HEK293 (cell line): ENCODE data around the gene ARMC3.

Source experiments
- BCL11A ChIP-seq: fragments of 450-650 bp; formaldehyde crosslinking; IDR thresholded peaks from 2 replicates; pipeline ENCODE4 v1.5.1; 2016; ENCODE audit warnings: low read depth, missing biosample characterization, missing genetic modification characterization
- BCL11B ChIP-seq: fragments of 450-650 bp; formaldehyde crosslinking; IDR thresholded peaks from 2 replicates; pipeline ENCODE4 v1.5.1; 2016; ENCODE audit warnings: low read depth, missing biosample characterization, missing genetic modification characterization
- GFI1B ChIP-seq: fragments of 450-650 bp; formaldehyde crosslinking; IDR thresholded peaks from 2 replicates; pipeline ENCODE4 v1.5.1; 2016; ENCODE audit warnings: missing biosample characterization, missing genetic modification characterization
- GLIS1 ChIP-seq: fragments of 450-650 bp; formaldehyde crosslinking; IDR thresholded peaks from 2 replicates; pipeline ENCODE4 v1.5.1; 2016; ENCODE audit warnings: missing biosample characterization, missing genetic modification characterization
- HOXC10 ChIP-seq: sonication (generic); formaldehyde crosslinking; IDR thresholded peaks from 2 replicates; pipeline ENCODE4 v1.8.1; 2023; ENCODE audit warnings: mild to moderate bottlenecking, missing genetic modification reagents
- KLF8 ChIP-seq: fragments of 450-650 bp; formaldehyde crosslinking; IDR thresholded peaks from 2 replicates; pipeline ENCODE4 v1.5.1; 2016; ENCODE audit warnings: missing biosample characterization, missing genetic modification characterization
- MYNN ChIP-seq: fragments of 450-650 bp; formaldehyde crosslinking; IDR thresholded peaks from 2 replicates; pipeline ENCODE4 v1.5.1; 2016; ENCODE audit warnings: missing biosample characterization, missing genetic modification characterization, borderline replicate concordance
- MZF1 ChIP-seq: fragments of 450-650 bp; formaldehyde crosslinking; IDR thresholded peaks from 2 replicates; pipeline ENCODE4 v1.5.1; 2017; ENCODE audit warnings: missing biosample characterization, missing genetic modification characterization, borderline replicate concordance
- OVOL3 ChIP-seq: fragments of 450-650 bp; formaldehyde crosslinking; IDR thresholded peaks from 2 replicates; pipeline ENCODE4 v1.5.1; 2016; ENCODE audit warnings: missing biosample characterization, missing genetic modification characterization
- RBAK ChIP-seq: fragments of 450-650 bp; formaldehyde crosslinking; IDR thresholded peaks from 2 replicates; pipeline ENCODE4 v1.5.1; 2016; ENCODE audit warnings: missing biosample characterization, missing genetic modification characterization
- TCF7L2 ChIP-seq: IDR thresholded peaks from 2 replicates; pipeline ENCODE4 v1.6.1; 2011; ENCODE audit warnings: low read depth, mild to moderate bottlenecking, inconsistent platforms, low read length, moderate library complexity, borderline replicate concordance
- ZNF146 ChIP-seq: fragments of 450-650 bp; formaldehyde crosslinking; IDR thresholded peaks from 2 replicates; pipeline ENCODE4 v1.5.1; 2016; ENCODE audit warnings: missing biosample characterization, missing genetic modification characterization
- ZNF157 ChIP-seq: fragments of 450-650 bp; formaldehyde crosslinking; IDR thresholded peaks from 2 replicates; pipeline ENCODE4 v1.5.1; 2016; ENCODE audit warnings: missing biosample characterization, missing genetic modification characterization
- ZNF169 ChIP-seq: fragments of 450-650 bp; formaldehyde crosslinking; IDR thresholded peaks from 2 replicates; pipeline ENCODE4 v1.5.1; 2016; ENCODE audit warnings: missing biosample characterization, missing genetic modification characterization
- ZNF174 ChIP-seq: fragments of 450-650 bp; formaldehyde crosslinking; IDR thresholded peaks from 2 replicates; pipeline ENCODE4 v1.5.0; 2017; ENCODE audit warnings: missing biosample characterization, mild to moderate bottlenecking, missing genetic modification characterization
- ZNF211 ChIP-seq: fragments of 450-650 bp; formaldehyde crosslinking; IDR thresholded peaks from 2 replicates; pipeline ENCODE4 v1.5.1; 2016; ENCODE audit warnings: low read depth, missing biosample characterization, missing genetic modification characterization
- ZNF214 ChIP-seq: fragments of 450-650 bp; formaldehyde crosslinking; IDR thresholded peaks from 2 replicates; pipeline ENCODE4 v1.5.1; 2017; ENCODE audit warnings: missing biosample characterization, mild to moderate bottlenecking, missing genetic modification characterization, borderline replicate concordance
- ZNF221 ChIP-seq: fragments of 450-650 bp; formaldehyde crosslinking; IDR thresholded peaks from 2 replicates; pipeline ENCODE4 v1.5.1; 2017; ENCODE audit warnings: missing biosample characterization, missing genetic modification characterization, borderline replicate concordance
- ZNF324 ChIP-seq: fragments of 450-650 bp; formaldehyde crosslinking; IDR thresholded peaks from 2 replicates; pipeline ENCODE4 v1.5.1; 2016; ENCODE audit warnings: missing biosample characterization, missing genetic modification characterization
- ZNF335 ChIP-seq: fragments of 450-650 bp; formaldehyde crosslinking; conservative IDR thresholded peaks from 2 replicates; pipeline ENCODE4 v1.5.1; 2016; ENCODE audit warnings: missing biosample characterization, missing genetic modification characterization
- ZNF341 ChIP-seq: fragments of 450-650 bp; formaldehyde crosslinking; IDR thresholded peaks from 2 replicates; pipeline ENCODE4; 2016; ENCODE audit warnings: low read depth, missing biosample characterization, missing genetic modification characterization
- ZNF426 ChIP-seq: fragments of 450-650 bp; formaldehyde crosslinking; IDR thresholded peaks from 2 replicates; pipeline ENCODE4 v1.5.1; 2017; ENCODE audit warnings: missing biosample characterization, missing genetic modification characterization, mild to moderate bottlenecking, inconsistent platforms, moderate library complexity
- ZNF501 ChIP-seq: fragments of 450-650 bp; formaldehyde crosslinking; IDR thresholded peaks from 2 replicates; pipeline ENCODE4 v1.5.1; 2016; ENCODE audit warnings: missing biosample characterization, missing genetic modification characterization
- ZNF549 ChIP-seq: fragments of 450-650 bp; IDR thresholded peaks from 2 replicates; pipeline ENCODE4 v1.5.1; 2018; ENCODE audit warnings: missing biosample characterization, missing genetic modification characterization, mild to moderate bottlenecking, inconsistent platforms, moderate library complexity
- ZNF555 ChIP-seq: fragments of 450-650 bp; formaldehyde crosslinking; conservative IDR thresholded peaks from 2 replicates; pipeline ENCODE4 v1.5.1; 2017; ENCODE audit warnings: missing biosample characterization, mild to moderate bottlenecking, missing genetic modification characterization, inconsistent platforms
- ZNF560 ChIP-seq: fragments of 450-650 bp; formaldehyde crosslinking; IDR thresholded peaks from 2 replicates; pipeline ENCODE4 v1.5.1; 2017; ENCODE audit warnings: missing biosample characterization, missing genetic modification characterization, borderline replicate concordance
- ZNF596 ChIP-seq: fragments of 450-650 bp; IDR thresholded peaks from 2 replicates; pipeline ENCODE4 v1.5.0; 2018; ENCODE audit warnings: missing biosample characterization, mild to moderate bottlenecking, missing genetic modification characterization, moderate library complexity
- ZNF623 ChIP-seq: fragments of 450-650 bp; formaldehyde crosslinking; IDR thresholded peaks from 2 replicates; pipeline ENCODE4 v1.5.1; 2016; ENCODE audit warnings: missing biosample characterization, missing genetic modification characterization
- ZNF701 ChIP-seq: fragments of 450-650 bp; formaldehyde crosslinking; IDR thresholded peaks from 2 replicates; pipeline ENCODE4 v1.5.1; 2016; ENCODE audit warnings: missing biosample characterization, missing genetic modification characterization
- ZNF707 ChIP-seq: fragments of 450-650 bp; formaldehyde crosslinking; IDR thresholded peaks from 2 replicates; pipeline ENCODE4 v1.5.1; 2016; ENCODE audit warnings: missing biosample characterization, missing genetic modification characterization
- ZNF776 ChIP-seq: fragments of 450-650 bp; formaldehyde crosslinking; IDR thresholded peaks from 2 replicates; pipeline ENCODE4 v1.5.0; 2017; ENCODE audit warnings: missing biosample characterization, missing genetic modification characterization, borderline replicate concordance
- ZNF785 ChIP-seq: fragments of 450-650 bp; formaldehyde crosslinking; IDR thresholded peaks from 2 replicates; pipeline ENCODE4 v1.5.1; 2016; ENCODE audit warnings: missing biosample characterization, missing genetic modification characterization
- ZNF792 ChIP-seq: fragments of 450-650 bp; formaldehyde crosslinking; IDR thresholded peaks from 2 replicates; pipeline ENCODE4 v1.5.1; 2016; ENCODE audit warnings: missing biosample characterization, missing genetic modification characterization
- ZSCAN30 ChIP-seq: fragments of 450-650 bp; IDR thresholded peaks from 2 replicates; pipeline ENCODE4 v1.5.1; 2018; ENCODE audit warnings: missing biosample characterization, mild to moderate bottlenecking, missing genetic modification characterization, moderate library complexity
- TF ChIP-seq, protein P1 (sequence below): fragments of 450-650 bp; formaldehyde crosslinking; IDR thresholded peaks from 2 replicates; pipeline ENCODE4 v1.5.1; 2016; ENCODE audit warnings: missing biosample characterization, missing genetic modification characterization
- TF ChIP-seq, protein P2 (sequence below): fragments of 450-650 bp; formaldehyde crosslinking; IDR thresholded peaks from 2 replicates; pipeline ENCODE4 v1.5.1; 2016; ENCODE audit warnings: missing biosample characterization, missing genetic modification characterization
- TF ChIP-seq, protein P3 (sequence below): fragments of 450-650 bp; formaldehyde crosslinking; IDR thresholded peaks from 2 replicates; pipeline ENCODE4 v1.5.1; 2017; ENCODE audit warnings: missing biosample characterization, missing genetic modification characterization
- TF ChIP-seq, protein P4 (sequence below): fragments of 450-650 bp; formaldehyde crosslinking; IDR thresholded peaks from 2 replicates; pipeline ENCODE4 v1.5.1; 2016; ENCODE audit warnings: missing biosample characterization, missing genetic modification characterization

Gene ARMC3

GRCh38 chr10:22915314-22915713 is 12.5 kb upstream of the ARMC3 start (continued):
- TF ChIP-seq ZNF701 (tag by site-specific recombination) (no peak), MZF1 (no peak), TCF7L2 (no peak), MYNN (tag by site-specific recombination) (no peak), ZNF341 (tag by site-specific recombination) (no peak), ZNF146 (tag by site-specific recombination) (no peak), HOXC10 (CRISPR knock-in tag) (no peak), ZNF707 (tag by site-specific recombination) (no peak), ZNF211 (tag by site-specific recombination) (no peak), ZNF214 (tag by site-specific recombination) (no peak), ZSCAN30 (no peak), ZNF596 (tag by site-specific recombination) (no peak), ZNF174 (tag by site-specific recombination) (no peak), ZNF560 (no peak), OVOL3 (tag by site-specific recombination) (peak; percentile 70; the same call in 1 of the 2 replicates), ZNF324 (tag by site-specific recombination) (no peak), GFI1B (tag by site-specific recombination) (no peak), BCL11B (tag by site-specific recombination) (no peak; the same call in 1 of the 2 replicates), ZNF221 (tag by site-specific recombination) (no peak), ZNF335 (tag by site-specific recombination) (no peak), RBAK (tag by site-specific recombination) (no peak), ZNF157 (tag by site-specific recombination) (no peak), ZNF623 (tag by site-specific recombination) (no peak), ZNF549 (tag by site-specific recombination) (no peak), ZNF785 (tag by site-specific recombination) (no peak), ZNF169 (no peak), ZNF792 (tag by site-specific recombination) (no peak), ZNF776 (tag by site-specific recombination) (no peak), GLIS1 (tag by site-specific recombination) (no peak), BCL11A (tag by site-specific recombination) (0 out of 2 replicates have a peak, but pooled peaks have one; percentile 86), KLF8 (no peak), ZNF501 (no peak), ZNF426 (tag by site-specific recombination) (no peak), ZNF555 (tag by site-specific recombination) (no peak)
- TF ChIP-seq, protein P1, sequence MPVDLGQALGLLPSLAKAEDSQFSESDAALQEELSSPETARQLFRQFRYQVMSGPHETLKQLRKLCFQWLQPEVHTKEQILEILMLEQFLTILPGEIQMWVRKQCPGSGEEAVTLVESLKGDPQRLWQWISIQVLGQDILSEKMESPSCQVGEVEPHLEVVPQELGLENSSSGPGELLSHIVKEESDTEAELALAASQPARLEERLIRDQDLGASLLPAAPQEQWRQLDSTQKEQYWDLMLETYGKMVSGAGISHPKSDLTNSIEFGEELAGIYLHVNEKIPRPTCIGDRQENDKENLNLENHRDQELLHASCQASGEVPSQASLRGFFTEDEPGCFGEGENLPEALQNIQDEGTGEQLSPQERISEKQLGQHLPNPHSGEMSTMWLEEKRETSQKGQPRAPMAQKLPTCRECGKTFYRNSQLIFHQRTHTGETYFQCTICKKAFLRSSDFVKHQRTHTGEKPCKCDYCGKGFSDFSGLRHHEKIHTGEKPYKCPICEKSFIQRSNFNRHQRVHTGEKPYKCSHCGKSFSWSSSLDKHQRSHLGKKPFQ = peak; percentile 35; the same call in 1 of the 2 replicates
- TF ChIP-seq, protein P2, sequence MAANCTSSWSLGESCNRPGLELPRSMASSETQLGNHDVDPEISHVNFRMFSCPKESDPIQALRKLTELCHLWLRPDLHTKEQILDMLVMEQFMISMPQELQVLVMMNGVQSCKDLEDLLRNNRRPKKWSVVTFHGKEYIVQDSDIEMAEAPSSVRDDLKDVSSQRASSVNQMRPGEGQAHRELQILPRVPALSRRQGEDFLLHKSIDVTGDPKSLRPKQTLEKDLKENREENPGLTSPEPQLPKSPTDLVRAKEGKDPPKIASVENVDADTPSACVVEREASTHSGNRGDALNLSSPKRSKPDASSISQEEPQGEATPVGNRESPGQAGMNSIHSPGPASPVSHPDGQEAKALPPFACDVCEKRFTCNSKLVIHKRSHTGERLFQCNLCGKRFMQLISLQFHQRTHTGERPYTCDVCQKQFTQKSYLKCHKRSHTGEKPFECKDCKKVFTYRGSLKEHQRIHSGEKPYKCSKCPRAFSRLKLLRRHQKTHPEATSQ (tag by site-specific recombination) = no peak
- TF ChIP-seq, protein P3, sequence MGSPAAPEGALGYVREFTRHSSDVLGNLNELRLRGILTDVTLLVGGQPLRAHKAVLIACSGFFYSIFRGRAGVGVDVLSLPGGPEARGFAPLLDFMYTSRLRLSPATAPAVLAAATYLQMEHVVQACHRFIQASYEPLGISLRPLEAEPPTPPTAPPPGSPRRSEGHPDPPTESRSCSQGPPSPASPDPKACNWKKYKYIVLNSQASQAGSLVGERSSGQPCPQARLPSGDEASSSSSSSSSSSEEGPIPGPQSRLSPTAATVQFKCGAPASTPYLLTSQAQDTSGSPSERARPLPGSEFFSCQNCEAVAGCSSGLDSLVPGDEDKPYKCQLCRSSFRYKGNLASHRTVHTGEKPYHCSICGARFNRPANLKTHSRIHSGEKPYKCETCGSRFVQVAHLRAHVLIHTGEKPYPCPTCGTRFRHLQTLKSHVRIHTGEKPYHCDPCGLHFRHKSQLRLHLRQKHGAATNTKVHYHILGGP = peak; percentile 54; the same call in 1 of the 2 replicates
- TF ChIP-seq, protein P4, sequence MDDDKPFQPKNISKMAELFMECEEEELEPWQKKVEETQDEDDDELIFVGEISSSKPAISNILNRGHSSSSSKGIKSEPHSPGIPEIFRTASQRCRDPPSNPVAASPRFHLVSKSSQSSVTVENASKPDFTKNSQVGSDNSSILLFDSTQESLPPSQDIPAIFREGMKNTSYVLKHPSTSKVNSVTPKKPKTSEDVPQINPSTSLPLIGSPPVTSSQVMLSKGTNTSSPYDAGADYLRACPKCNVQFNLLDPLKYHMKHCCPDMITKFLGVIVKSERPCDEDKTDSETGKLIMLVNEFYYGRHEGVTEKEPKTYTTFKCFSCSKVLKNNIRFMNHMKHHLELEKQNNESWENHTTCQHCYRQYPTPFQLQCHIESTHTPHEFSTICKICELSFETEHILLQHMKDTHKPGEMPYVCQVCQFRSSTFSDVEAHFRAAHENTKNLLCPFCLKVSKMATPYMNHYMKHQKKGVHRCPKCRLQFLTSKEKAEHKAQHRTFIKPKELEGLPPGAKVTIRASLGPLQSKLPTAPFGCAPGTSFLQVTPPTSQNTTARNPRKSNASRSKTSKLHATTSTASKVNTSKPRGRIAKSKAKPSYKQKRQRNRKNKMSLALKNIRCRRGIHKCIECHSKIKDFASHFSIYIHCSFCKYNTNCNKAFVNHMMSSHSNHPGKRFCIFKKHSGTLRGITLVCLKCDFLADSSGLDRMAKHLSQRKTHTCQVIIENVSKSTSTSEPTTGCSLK = no peak
